SU-DHL-6 (cell line): Measurements from ENCODE around the gene GAMT.

Source experiments
- H2AFZ ChIP-seq: fragments of 200-600 bp; sonication (generic); 2 replicates; pipeline ENCODE4 v1.6.1; 2014; ENCODE audit warnings: low read depth, mild to moderate bottlenecking, moderate library complexity, mixed read lengths, antibody characterized with exemption, low read length; ENCODE audit not compliant: severe bottlenecking
- H3F3A ChIP-seq: fragments of 200-600 bp; shearing (Covaris generic); 2 replicates; pipeline ENCODE4 v1.6.0; 2016; ENCODE audit warnings: antibody characterized with exemption, mild to moderate bottlenecking; ENCODE audit not compliant: insufficient read depth
- H3K27ac ChIP-seq: fragments of 200-600 bp; sonication (generic); 2 replicates; pipeline ENCODE4 v1.5.1; 2016; ENCODE audit warnings: low read depth, mild to moderate bottlenecking, low read length, moderate library complexity, mixed read lengths
- H3K27me3 ChIP-seq: fragments of 200-600 bp; sonication (generic), shearing (Covaris generic); 2 replicates; pipeline ENCODE4 v1.6.0; 2014; ENCODE audit warnings: mild to moderate bottlenecking, low read length
- H3K36me3 ChIP-seq: fragments of 200-600 bp; sonication (generic); 2 replicates; pipeline ENCODE4 v1.6.1; 2014; ENCODE audit warnings: mild to moderate bottlenecking, low read length, mixed read lengths
- H3K4me2 ChIP-seq: fragments of 300-600, 200-600 bp; shearing (Covaris generic), sonication (generic); 2 replicates; pipeline ENCODE4 v1.6.0; 2014; ENCODE audit warnings: low read length, low read depth, mild to moderate bottlenecking; ENCODE audit not compliant: poor library complexity, severe bottlenecking
- H3K4me3 ChIP-seq: fragments of 200-600 bp; sonication (generic); 2 replicates; pipeline ENCODE4 v1.5.1; 2014; ENCODE audit warnings: antibody characterized with exemption, low read length, mild to moderate bottlenecking, mixed read lengths; ENCODE audit not compliant: insufficient read depth, poor library complexity, severe bottlenecking
- H3K79me2 ChIP-seq: fragments of 200-600 bp; sonication (generic); 2 replicates; pipeline ENCODE4 v1.6.1; 2014; ENCODE audit warnings: mild to moderate bottlenecking, low read length, moderate library complexity; ENCODE audit not compliant: insufficient read depth
- H3K9ac ChIP-seq: fragments of 200-600 bp; sonication (generic); 2 replicates; pipeline ENCODE4 v1.7.0; 2014; ENCODE audit warnings: mild to moderate bottlenecking, low read length
- H3K9me2 ChIP-seq: fragments of 200-600 bp; sonication (generic); replicated peaks from 2 replicates; pipeline ENCODE4 v1.6.1; 2014; ENCODE audit warnings: low read length; ENCODE audit not compliant: insufficient read depth
- H3K9me3 ChIP-seq: fragments of 200-600 bp; sonication (generic); 2 replicates; pipeline ENCODE4 v1.6.1; 2014; ENCODE audit warnings: low read length, mixed read lengths; ENCODE audit not compliant: insufficient read depth
- H4K20me1 ChIP-seq: fragments of 200-600 bp; sonication (generic); 2 replicates; pipeline ENCODE4 v1.6.1; 2014; ENCODE audit warnings: low read depth, mild to moderate bottlenecking, antibody characterized with exemption, low read length, moderate library complexity, mixed read lengths
- EZH2phosphoT487 ChIP-seq: fragments of 200-600 bp; sonication (generic), shearing (Covaris generic); conservative IDR thresholded peaks from 2 replicates; pipeline ENCODE4 v1.6.1; 2018; ENCODE audit warnings: mild to moderate bottlenecking, antibody characterized with exemption, low read length, moderate library complexity, mixed read lengths
- TF ChIP-seq, protein P1 (sequence below): fragments of 200-600 bp; sonication (generic); IDR thresholded peaks from one replicate; pipeline ENCODE4 v1.5.1; 2017; ENCODE audit warnings: antibody characterized with exemption, mild to moderate bottlenecking, low read length, moderate library complexity; ENCODE audit not compliant: insufficient read depth, poor library complexity, severe bottlenecking

Gene GAMT

DNA sequence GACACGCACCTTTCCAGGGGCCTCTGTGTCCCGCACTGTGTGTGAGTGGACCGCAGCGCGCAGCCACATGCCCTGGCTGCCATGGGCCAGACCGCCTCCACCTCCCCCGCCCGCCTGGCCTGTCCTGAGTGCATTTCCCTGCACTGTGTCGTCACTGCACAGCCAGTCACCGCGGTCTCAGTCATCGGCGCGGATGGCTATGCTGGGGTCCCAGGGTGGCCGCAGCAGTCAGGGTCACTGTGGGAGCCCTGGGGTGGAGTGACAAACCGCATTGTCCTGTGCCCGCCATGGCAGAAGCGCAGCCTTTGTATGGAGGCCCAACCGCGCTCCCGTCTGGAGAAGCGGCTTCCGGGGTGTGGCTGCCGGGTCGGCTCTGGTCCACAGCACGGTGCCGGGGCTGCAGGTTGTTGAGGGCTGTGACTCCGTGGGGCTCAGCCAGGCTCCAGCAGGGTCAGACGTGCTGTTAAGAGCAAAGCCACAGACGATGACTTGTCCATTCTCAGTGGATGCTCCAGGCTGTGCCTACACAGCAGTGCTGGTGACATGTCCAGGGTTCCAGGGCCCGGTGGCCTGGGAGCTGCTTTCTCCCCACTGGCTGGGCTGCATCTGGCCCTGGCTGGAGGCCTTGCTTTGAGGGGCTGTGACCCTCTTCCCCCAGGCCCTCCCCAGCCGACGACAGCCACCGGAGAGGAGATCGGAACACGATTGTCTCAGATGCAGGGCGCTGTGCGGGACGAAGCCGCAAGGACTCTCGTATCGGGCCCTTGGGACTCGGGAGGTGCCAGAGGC lies 24.0 kb downstream of the GAMT start:
- no peak overlapping the region for H3K9ac ChIP-seq
- H3F3A ChIP-seq = no peaks in the 10 kb centered on the region
- no peak overlapping the region for H2AFZ ChIP-seq
- no peak overlapping the region for H3K4me3 ChIP-seq
- TF ChIP-seq, protein P1, sequence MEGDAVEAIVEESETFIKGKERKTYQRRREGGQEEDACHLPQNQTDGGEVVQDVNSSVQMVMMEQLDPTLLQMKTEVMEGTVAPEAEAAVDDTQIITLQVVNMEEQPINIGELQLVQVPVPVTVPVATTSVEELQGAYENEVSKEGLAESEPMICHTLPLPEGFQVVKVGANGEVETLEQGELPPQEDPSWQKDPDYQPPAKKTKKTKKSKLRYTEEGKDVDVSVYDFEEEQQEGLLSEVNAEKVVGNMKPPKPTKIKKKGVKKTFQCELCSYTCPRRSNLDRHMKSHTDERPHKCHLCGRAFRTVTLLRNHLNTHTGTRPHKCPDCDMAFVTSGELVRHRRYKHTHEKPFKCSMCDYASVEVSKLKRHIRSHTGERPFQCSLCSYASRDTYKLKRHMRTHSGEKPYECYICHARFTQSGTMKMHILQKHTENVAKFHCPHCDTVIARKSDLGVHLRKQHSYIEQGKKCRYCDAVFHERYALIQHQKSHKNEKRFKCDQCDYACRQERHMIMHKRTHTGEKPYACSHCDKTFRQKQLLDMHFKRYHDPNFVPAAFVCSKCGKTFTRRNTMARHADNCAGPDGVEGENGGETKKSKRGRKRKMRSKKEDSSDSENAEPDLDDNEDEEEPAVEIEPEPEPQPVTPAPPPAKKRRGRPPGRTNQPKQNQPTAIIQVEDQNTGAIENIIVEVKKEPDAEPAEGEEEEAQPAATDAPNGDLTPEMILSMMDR = no peak
- no peak for TF ChIP-seq EZH2phosphoT487
- H3K4me2 ChIP-seq = no peak overlapping the region
- no peaks in the 10 kb centered on the region for H3K9me2 ChIP-seq
- H3K27me3 ChIP-seq = no peaks in the 10 kb centered on the region
- no peaks in the 10 kb centered on the region for H3K79me2 ChIP-seq
- H3K27ac ChIP-seq = no peak overlapping the region
- H3K9me3 ChIP-seq = no peaks in the 10 kb centered on the region
- no peaks in the 10 kb centered on the region for H4K20me1 ChIP-seq
- no peaks in the 10 kb centered on the region for H3K36me3 ChIP-seq

- no peak overlapping the region for H3K4me2 ChIP-seq
- no peaks in the 10 kb centered on the region for H3K79me2 ChIP-seq
- TF ChIP-seq EZH2phosphoT487 = no peak
- TF ChIP-seq, protein P1 = no peak
- no peaks in the 10 kb centered on the region for H3K36me3 ChIP-seq
- H3K9ac ChIP-seq = no peak overlapping the region
- H3K27ac ChIP-seq = no peak overlapping the region
- H4K20me1 ChIP-seq = no peaks in the 10 kb centered on the region
- no peak overlapping the region for H2AFZ ChIP-seq
- no peaks in the 10 kb centered on the region for H3K9me3 ChIP-seq
- no peaks in the 10 kb centered on the region for H3K27me3 ChIP-seq
- no peak overlapping the region for H3K4me3 ChIP-seq
- no peaks in the 10 kb centered on the region for H3F3A ChIP-seq
- H3K9me2 ChIP-seq = no peaks in the 10 kb centered on the region
These were observed 24.9 kb downstream of the GAMT start for GRCh38 chr19:1376415-1376805.

DNA sequence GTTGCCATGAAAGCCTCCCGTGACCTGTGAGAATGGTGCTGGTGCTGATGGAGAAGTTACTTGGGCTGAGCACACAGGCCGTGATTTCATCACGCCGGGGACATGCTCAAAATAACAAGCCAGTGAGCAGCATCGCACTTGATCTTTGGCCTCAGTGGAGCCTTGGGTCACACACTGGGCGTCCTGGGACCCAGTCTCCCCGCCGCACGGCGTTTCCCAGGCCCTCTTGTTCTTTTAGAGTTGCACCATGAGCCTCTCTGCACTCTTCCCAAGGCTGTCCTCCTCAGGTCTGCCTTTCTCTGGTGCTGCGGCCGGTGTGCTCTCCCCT lies 27.1 kb downstream of the GAMT start:
- H3K27me3 ChIP-seq = no peaks in the 10 kb centered on the region
- H3K4me2 ChIP-seq = no peak overlapping the region
- H3K9me3 ChIP-seq = no peaks in the 10 kb centered on the region
- H3F3A ChIP-seq = no peaks in the 10 kb centered on the region
- no peak for TF ChIP-seq EZH2phosphoT487
- TF ChIP-seq, protein P1 = no peak
- no peaks in the 10 kb centered on the region for H3K79me2 ChIP-seq
- no peak overlapping the region for H3K4me3 ChIP-seq
- no peaks in the 10 kb centered on the region for H3K36me3 ChIP-seq
- no peak overlapping the region for H2AFZ ChIP-seq
- H3K9ac ChIP-seq = no peak overlapping the region
- no peaks in the 10 kb centered on the region for H4K20me1 ChIP-seq
- H3K9me2 ChIP-seq = no peaks in the 10 kb centered on the region
- no peak overlapping the region for H3K27ac ChIP-seq
